ENCODE data around the gene RTP5.
A peak's percentile ranks its signal among the peaks of the same experiment; 100 is the strongest.
"Not testable (repeated sequence)": the region's sequence is repeated elsewhere in the genome, so short reads cannot be mapped to it uniquely, and the experiment has no call there.

Gene RTP5

DNA sequence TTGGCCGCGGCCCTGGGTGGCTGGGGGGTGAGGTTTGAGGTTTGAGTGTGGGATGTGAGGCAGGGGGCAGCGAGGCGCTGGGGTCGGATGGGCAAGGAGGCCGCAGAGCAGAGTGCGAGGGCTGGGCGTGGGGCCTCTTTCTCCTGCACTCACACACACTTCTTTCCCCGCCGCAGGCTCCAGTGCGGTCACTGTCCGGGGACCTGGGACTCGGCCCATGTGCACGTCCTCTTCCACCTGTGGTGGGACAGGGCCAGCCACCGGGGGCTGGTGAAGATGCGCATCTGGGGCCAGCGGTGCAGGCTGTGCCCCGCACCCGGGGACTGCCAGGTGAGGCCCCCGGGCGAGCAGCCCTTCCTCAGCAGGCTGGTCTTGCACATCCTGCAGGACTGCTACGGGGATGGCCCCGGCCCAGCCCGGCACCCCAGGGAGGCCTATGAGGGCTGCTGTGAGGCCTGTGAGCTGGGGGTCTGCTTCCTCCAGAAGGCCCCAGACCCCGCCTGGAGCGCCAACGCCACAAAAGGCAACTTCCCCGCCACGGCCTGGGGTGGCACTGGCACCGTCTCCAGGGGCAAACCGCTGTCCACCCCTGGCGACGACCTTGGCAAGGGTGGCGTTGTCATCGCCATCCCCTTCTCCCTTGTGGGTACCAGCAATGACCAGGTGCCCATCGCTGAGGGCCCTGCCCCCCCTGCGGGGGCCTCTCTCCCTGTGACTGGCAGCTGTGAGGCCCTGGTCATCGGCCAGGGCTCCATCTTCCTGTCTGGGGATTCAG, 2.2 kb downstream of the RTP5 start:
- DNase-seq, result no peak

DNA sequence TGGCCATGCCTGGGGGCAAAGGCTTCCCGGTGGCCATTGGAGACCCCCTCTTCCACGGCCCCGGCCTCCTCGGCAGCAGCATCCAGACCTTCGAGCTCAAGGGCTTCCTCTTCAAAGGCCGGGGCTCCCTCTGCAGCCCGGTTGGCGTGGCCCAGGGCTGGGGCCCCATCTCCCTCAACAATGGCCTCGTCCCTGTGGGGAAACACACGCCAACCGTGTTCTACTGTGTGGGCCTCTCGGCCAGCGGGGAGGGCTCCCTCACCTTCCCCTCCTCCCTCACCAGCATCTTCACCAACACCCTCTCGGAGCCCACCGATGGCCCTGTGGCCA, 2.7 kb downstream of the RTP5 start:
- no peak for DNase-seq

DNA sequence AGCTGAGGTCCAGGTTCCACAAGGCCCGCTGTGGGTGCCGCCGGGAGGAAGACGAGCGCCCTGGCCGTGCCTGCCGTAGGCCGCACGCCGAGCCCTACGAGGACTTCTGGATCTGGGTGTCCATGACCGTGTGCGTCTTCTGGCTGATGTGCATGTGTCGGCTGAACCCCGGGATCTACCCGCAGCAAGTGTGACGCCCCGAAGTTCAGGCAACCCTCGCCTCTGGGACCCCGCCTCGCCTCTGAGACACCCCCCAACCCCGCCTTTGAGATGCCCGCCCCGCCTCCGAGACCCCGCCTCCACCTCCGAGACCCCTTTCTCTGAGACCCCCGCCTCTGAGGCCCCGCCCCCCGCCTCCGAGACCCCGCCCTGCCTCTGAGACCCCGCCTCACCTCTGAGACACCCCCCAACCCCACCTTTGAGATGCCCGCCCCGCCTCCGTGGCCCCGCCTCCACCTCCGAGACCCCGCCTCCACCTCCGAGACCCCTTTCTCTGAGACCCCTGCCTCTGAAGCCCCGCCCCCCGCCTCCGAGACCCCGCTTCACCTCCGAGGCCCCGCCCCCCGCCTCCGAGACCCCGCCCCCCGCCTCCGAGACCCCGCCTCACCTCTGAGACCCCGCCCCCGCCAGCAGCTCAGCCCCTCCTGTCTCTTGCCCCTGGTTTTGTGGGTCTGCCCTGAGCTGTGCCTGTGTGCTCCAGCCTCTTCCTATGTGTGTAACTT, 3.7 kb downstream of the RTP5 start:
- no peak for DNase-seq

DNA sequence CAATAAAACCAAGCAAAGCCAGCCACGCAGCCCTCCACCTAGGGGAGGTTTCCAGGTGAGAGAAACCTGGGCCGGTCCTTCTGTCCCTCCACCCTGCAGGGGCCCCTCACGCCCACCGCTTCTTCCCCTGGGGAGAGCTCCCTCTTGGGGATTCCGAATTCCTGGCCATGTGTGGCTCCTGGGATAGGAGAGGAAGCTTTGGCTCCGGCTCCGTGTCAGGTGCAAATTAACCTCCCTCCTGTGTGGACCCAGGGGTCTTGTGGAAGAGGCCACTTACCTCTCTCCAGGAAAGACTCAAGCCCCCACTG, 4.2 kb downstream of the RTP5 start:
- DNase-seq, result no peak

DNA sequence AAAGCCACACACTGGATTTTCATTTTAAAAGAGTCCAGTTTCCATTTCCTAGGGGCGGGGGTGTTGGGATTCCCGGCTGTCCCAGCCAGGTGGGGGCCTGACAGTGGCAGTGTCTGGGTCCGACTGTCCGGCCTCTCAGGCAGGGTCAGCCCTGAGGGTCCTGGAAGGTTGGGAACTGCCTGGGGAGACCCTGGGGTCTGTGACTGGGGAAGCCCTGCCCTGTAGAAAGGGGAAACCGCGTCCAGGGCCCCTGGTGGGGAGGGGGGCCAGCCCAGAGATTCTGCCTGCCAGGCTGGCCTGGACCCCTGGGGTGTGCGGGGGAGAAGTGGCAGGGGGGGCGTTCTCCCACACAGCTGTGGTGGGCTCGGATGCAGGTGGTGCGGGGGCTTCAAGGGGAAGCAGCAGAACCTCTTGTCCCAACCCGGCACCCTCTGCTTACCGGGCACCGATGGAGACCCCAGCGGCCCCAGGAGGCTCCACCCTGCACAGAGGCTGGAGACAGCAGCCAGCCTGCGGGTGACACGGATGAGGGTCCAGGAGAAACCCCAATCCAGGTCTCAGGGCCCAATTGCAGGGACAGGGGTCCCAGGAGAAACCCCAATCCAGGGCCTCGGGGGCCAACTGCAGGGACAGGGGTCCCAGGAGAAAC, 4.9 kb downstream of the RTP5 start:
- DNase-seq, result no peak

DNA sequence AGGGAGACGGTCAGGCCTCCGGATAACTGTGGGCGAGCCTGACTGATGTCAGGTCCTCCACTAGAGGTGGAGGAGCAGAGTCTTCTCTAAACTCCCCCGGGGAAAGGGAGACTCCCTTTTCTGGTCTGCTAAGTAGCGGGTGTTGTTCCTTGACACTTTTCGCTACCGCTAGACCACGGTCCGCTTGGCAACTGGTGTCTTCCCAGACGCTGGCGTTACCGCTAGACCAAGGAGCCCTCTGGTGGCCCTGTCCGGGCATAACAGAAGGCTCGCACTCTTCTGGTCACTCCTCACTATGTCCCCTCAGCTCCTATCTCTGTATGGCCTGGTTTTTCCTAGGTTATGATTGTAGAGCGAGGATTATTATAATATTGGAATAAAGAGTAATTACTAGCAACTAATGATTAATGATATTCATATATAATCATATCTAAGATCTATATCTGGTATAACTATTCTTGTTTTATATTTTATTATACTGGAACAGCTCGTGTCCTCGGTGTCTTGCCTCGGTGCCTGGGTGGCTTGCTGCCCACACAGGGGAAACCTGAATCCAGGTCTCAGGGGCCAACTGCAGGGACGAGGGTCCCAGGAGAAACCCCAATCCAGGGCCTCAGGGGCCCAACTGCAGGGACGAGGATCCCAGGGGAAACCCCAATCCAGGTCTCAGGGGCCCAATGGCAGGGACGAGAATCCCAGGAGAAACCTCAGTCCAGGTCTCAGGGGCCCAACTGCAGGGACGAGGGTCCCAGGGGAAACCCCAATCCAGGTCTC, 6.4 kb downstream of the RTP5 start:
- not testable (repeated sequence) for DNase-seq

DNA sequence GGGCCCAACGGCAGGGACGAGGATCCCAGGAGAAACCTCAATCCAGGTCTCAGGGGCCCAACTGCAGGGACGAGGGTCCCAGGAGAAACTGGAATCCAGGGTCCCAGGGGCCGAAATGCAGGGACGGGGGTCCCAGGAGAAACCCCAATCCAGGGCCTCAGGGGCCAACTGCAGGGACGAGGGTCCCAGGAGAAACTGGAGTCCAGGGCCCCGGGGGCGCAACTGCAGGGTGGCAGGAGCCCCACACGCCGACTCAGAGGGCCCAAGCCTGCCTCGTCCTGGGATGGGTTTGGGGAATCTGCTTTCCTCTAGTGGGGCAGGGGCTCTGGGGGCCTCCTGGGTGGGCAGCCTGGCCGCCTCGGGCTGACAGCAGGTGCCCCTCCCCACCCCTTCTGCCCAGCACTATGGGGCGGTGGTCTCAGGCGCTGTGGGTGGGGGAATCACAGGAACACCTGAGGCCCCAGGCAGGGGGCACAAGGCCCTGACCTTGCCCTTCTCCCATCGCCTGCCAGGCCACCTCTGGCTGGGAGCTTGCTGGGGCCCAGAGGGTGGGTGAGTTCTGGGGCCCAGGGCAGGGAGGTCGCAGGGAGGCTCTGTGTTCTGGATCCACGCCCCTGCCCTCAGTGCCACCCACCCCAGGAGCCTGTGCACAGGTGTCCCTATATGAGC, 7.1 kb downstream of the RTP5 start:
- no peak for DNase-seq

DNA sequence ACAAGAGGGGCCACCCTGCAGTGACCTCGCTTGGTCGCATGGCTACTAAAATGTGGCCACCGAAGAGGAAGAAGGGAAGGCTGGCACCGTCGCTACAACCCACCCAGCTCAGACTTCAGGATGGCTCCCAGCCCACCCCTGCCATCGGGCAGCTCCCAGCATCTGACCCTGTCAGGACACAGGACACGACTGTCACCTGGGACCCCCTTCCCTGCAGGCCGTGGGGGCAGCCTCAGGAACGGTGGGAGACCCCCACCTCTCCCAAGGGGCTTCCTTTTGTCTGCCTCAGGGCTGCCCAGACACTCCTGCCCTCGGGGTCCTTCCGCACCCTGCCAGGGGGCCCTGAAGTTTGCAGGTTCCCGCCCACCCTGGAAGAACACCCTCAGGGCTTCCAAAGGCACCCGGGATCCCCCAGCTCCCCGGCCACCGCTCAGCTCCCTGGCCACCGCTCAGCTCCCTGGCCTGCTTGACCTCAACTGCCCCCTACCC, 7.7 kb downstream of the RTP5 start:
- no peak for DNase-seq

DNA sequence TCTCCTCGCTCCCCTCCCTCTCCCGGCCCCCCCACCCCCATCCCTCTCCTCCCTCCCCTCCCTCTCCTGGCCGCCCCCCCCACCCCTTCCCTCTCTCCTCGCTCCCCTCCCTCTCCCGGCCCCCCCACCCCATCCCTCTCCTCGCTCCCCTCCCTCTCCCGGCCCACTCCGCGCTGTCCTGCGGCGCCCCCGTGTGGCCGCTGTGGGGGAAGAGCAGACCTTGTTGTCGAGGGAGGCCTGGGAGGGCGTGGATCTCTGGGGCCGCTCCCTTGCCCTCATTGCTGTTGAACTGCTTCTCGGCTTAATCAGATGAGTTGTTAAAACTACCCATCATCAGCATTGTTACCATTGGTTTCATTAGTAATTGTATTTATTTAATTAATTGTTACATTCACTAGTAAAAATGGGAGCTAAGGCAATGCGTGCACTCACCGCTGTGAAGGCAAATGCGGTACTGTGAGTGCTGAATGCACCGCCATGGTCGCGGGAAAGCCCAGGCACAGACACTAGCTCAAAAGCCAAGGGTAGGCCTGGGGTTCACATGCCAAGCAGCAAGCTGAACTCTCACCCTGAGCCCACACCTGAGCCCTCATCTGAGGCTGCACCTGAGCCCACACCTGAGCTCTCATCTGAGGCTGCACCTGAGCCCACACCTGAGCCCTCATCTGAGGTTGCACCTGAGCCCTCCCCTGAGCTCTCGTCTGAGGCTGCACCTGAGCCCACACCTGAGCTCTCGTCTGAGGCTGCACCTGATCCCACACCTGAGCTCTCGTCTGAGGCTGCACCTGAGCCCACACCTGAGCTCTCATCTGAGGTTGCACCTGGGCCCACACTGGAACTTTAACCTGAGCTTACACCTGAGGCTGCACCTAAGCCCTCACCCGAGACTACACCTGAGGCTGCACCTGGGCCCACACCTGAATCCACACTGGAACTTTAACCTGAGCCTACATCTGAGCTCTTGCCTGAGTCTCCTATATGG, 8.8 kb downstream of the RTP5 start:
- DNase-seq, result peak; percentile 35 to 40

DNA sequence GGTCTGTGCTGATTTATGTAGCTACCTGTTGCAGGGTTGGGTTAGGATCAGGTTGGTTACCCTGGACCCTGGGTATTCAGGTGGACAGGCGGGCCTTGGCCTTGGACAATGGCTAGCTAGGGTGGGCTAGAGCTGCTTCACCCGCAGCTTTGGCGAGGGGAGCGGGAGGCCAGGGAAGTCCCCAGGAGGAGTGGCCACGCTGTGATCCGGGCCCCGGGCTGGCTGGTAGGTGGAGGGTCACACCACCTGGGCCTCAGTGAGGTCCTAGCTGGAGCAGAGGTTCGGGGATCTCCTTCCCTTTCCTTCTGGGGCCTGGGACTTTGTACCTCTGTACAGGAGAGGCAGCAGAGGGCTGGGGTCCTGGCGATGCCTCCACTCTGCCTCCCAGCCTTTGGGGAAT, 9.8 kb downstream of the RTP5 start:
- DNase-seq, result no peak

DNA sequence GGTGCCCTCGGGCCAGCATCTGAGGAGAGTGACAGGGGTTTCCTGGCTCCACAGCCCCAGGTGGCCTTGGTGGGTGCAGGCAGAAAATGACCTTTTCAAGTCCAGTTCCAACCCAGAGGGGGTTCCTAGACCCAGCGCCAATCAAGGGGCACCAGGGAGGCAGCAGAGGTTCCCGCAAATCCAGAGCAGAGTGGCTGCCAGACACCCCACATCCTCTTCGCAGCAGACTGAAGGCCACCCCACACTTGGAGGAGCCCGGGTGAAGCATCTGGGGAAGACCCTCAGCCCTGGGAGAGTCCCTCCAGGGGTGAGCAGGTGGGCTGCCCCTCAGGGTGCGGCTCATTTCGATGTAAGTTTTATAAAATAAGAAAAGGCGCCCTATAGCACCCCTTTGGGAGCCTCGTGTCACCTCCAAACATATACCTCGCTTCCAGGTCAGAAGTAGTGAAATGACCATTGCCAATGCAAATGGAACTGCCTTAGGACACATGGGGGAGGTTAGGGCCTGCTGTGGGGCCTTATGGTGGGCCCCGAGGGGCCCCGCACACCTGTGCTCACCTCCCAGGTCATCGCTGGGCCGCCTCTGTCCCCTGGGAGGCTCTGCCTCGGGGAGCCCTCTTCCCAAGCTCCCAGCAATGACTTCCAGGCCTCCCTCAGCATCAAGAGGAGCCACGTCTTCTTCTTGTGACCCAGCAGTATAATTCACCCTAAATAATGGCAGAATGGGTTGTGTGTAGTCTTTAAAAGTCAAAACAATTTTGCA, 11.0 kb downstream of the RTP5 start:
- no peak for DNase-seq

DNA sequence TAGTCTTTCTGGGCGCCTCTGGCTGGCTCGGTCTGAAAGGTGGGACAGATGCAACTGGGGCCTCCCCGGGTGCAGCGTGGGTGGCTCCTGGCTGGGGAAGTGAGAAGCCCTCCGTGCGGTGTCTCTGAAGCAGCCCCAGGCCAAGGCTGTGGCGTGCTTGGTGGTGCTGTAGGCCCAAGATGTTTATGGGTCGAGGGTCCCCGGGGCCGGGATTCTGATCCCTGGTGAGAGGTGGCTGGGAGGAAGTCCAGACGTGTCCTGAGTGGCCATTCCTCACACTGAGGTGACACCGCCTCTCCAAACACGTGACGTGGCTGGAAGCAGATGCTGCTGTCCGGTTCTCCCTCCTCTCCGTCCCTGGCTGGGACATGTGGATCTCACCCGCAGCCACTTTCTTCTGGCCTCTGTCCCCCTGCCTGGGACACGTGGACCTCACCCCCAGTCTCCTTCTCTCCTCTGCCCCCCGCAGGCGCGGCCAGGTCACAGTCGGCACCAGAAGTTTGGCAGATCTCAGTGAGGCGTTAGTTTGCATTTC, 12.6 kb downstream of the RTP5 start:
- peak; percentile 42 to 50 for DNase-seq

DNA sequence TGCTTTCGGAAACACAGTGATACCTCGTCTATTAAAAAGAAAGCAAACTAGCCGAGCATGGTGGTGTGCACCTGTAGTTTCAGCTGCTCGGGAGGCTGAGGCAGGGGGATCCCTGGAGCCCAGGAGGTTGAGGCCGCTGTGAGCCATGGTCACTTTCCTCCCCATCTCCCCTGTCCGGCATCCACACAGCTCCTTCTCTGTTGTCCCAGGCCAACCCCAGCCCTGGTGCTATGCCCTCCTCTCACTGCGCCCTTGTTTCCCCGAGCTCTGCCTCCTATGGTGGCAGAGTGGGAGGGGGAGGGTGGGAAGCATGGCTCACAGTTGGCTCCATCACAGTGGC, 15.4 kb downstream of the RTP5 start:
- DNase-seq, result no peak

DNA sequence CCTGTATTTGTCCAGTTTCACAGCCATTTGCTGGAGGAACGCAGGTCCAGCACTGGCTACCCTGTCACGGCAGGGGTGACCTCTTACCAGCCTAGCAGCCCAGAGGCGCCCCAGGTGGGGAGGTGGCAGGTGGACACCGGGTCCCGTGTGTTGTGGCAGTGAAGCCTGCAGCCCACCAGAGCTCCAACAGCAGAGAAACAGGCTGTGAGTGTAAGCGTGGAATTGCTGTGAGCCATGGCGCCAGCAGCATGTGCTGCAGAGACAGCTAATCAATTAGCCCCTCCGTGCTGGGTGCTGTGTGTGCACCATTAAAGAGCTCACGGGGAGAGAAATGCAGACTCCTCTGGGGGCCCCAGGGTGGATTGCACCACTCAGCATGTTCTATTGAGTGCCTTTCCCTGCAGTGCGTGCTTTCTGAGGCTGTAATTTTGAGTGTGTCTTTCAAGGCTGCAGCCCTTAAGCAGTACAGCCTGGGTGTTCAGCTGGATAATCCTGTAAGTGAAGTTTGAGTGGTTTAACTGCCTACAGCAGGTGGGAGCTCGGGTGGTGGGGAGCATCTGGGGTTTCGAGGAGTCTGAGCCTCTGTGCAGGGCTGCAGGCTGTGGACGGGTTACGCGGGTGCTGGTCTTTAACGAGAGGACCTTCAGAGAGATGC, 15.9 kb downstream of the RTP5 start:
- no peak for DNase-seq

DNA sequence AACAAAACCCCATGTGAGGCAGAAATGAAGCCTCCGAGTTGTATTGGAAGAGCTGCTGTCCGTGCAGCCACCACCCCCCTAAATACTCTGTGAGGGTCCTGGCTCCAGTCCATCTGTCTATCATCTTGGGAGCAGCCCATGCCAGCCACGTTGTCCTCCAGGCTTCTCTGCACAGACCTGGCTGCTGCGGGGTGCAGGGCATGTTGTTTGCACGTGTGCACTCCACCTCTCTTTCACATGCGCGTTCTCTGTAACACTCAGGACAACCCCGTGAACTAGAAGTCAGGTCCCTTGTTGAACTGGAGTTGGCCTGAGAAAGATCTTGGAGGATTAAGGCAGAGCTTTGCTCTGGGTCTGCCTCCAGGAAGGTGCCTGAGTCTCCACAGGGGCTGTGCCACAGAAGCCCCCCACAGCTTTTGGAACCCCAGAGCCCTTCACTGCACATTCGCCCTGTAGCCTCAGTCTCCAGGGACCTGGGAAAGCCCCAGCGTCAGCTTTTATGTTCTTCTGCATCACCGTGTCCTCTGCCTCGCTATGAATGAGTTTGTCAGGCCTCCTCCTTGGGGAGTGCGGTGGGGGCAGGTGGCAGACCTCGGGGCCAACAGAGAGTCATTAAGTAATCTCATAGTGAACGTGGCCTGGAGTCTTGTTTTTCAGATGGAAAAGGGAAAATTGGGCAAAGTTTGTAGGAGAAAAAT, 16.6 kb downstream of the RTP5 start:
- no peak for DNase-seq

DNA sequence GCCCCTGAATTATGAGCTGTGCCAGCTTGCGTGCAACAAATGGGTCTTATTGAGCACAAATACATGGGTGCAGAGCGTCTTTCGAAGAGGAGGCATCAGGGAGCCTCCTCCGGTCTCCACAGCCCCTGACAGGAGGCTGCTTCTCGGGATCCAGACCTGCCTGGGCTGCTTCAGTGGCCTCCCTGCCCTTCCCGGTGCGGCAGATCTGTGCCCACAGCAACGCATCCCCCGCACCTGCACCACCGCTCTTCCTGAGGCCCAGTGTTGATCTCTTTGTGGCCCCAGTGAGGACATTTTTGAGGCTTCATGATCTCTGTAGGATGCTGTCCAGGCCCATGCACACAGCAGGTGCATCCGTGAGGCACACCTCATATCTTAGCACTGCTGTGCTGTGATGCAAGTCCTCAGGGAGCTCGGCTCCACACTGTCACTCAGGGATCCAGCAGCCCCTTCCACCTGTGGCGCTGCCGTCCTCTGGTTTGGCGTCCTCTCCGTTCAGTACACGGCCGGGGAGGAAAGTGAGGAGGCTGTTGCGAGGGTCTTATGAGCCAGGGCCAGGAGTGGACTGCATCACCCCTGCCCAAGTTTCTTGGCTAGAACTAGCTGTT, 17.4 kb downstream of the RTP5 start:
- no peak for DNase-seq

DNA sequence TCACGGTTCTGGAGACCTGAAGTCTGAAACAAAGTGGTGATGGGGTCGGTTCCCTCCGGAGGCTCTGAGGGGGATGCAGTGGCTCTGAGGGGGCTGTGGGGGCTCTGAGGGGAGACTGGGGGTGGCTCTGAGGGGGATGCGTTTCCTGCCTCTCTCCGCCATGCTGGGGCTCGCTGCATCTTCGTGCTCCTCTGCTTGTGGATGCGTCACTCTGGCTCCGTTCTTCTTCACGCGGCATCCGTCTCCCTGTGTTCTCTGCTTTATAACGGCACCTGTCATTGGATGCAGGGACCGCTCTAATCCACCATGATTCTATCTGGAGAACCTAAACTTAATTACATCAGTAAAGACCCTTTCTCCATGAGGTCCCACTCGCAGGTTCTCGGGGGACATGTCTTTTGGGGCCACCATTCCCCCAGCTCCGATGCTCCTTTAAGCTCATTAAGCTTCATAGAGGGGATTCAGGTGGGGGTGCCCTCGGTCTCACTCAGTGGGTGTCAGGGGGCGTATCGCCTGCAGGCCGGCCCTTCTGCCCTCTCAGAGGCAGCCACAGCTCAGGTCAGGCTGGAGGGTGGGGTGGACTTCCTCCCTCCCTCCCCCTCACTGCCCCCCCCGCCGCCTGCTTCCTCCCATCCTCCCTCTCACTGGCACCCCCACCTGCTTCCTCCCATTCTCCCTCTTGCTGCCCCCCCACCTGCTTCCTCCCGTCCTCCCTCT, 18.4 kb downstream of the RTP5 start:
- DNase-seq, result no peak

DNA sequence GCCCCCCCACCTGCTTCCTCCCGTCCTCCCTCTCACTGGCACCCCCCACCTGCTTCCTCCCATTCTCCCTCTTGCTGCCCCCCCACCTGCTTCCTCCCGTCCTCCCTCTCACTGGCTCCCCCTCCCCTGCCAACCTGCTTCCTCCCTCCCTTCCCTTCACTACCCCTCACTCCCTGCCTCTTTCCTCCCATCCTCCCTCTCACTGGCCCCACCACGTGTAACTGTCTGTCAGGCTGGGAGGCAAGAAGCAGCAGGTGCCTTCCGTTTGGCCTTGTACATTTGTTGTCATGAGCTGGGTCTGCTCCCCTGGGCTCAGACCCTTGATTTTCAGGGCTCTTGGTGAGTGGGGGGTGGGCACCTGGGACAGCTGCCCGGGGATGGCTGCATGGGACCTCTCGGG, 19.1 kb downstream of the RTP5 start:
- DNase-seq, result peak; percentile 16 to 23

Measured in Kasumi-1 (cell line).